HL-60 (cell line): ENCODE measurements around the gene LIN37.

Experiments
- DNase-seq, 2 experiments: peaks; one replicate each; pipeline ENCODE4 v3.0.0-alpha.2; 2010 to 2020; ENCODE audit warnings: low read depth in 1 of 2, low spot score in 1 of 2
- H3K27ac ChIP-seq: fragments of 250-450 bp; sonication (Bioruptor Pico); replicated peaks from 2 replicates; pipeline ENCODE4 v1.5.1; 2020; ENCODE audit warnings: mild to moderate bottlenecking, moderate library complexity
- H3K27me3 ChIP-seq: fragments of 250-450 bp; sonication (Bioruptor Pico); 2 replicates; pipeline ENCODE4 v1.5.1; 2021; ENCODE audit warnings: mild to moderate bottlenecking, moderate library complexity; ENCODE audit not compliant: insufficient read depth, poor library complexity, severe bottlenecking
- H3K4me3 ChIP-seq: replicated peaks from 2 replicates; pipeline ENCODE4 v1.5.1; 2011; ENCODE audit warnings: mild to moderate bottlenecking, control low read depth, low read length; ENCODE audit not compliant: insufficient read depth
- GABPA ChIP-seq: IDR thresholded peaks from 2 replicates; pipeline ENCODE4 v1.6.1; 2012; ENCODE audit warnings: low read depth
- POLR2AphosphoS5 ChIP-seq: IDR thresholded peaks from 2 replicates; pipeline ENCODE4 v1.6.1; 2012; ENCODE audit warnings: low read depth
- SPI1 ChIP-seq: IDR thresholded peaks from 2 replicates; pipeline ENCODE4 v1.6.1; 2012; ENCODE audit warnings: low read depth, mild to moderate bottlenecking, borderline replicate concordance
- TF ChIP-seq, protein P1 (sequence below): IDR thresholded peaks from 2 replicates; pipeline ENCODE4 v1.6.1; 2012; ENCODE audit warnings: low read depth; ENCODE audit not compliant: insufficient replicate concordance
- TF ChIP-seq, protein P2 (sequence below): IDR thresholded peaks from one replicate; pipeline ENCODE4 v1.5.1; 2011; ENCODE audit warnings: low read length, control low read depth, inconsistent platforms; ENCODE audit not compliant: insufficient read depth

The LIN37 gene

DNA sequence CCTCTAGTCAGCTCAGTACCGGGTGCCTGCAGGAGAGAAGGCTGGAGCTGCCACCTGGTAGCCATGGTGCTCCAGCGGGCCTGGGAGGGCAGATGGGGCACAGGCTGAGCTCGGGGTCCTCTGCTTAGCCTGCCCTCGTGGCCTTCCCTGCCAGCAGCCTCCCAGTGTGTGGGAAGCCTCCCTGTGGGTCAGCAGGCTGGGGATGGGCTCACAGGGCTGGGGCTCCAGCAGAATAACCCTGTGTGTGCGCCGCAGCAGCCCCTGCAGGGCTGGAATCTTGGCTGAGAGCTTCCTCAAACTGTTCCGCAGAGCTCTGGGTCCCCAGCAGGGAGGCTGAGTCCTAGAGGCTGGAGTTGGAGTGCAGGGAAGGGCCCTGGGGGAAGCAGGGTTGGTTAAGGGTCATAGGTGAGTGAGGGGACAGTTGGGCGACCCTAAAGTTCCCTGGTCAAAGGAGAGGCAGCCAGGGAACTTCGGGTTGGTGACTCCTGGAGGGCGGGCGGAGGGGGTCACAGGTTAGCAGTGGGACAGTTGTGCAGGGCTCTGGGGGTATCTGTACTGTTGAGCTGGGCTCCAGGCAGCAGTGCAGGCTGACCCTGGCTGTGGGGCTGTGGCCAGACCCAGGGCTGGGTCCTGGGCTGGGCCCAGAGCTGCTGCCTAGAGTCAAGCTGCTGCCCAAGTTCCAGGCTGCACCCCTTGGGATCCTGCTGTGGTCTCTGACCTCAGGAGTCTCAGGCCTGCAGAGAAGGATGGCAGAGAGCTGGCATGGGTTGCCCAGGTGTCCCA lies 41.0 kb downstream of the LIN37 start:
- Histone ChIP-seq H3K27ac (no peak overlapping the region), H3K4me3 (no peak overlapping the region), H3K27me3 (no peaks in the 10 kb centered on the region)
- no peak for TF ChIP-seq SPI1
- no peak for DNase-seq

DNA sequence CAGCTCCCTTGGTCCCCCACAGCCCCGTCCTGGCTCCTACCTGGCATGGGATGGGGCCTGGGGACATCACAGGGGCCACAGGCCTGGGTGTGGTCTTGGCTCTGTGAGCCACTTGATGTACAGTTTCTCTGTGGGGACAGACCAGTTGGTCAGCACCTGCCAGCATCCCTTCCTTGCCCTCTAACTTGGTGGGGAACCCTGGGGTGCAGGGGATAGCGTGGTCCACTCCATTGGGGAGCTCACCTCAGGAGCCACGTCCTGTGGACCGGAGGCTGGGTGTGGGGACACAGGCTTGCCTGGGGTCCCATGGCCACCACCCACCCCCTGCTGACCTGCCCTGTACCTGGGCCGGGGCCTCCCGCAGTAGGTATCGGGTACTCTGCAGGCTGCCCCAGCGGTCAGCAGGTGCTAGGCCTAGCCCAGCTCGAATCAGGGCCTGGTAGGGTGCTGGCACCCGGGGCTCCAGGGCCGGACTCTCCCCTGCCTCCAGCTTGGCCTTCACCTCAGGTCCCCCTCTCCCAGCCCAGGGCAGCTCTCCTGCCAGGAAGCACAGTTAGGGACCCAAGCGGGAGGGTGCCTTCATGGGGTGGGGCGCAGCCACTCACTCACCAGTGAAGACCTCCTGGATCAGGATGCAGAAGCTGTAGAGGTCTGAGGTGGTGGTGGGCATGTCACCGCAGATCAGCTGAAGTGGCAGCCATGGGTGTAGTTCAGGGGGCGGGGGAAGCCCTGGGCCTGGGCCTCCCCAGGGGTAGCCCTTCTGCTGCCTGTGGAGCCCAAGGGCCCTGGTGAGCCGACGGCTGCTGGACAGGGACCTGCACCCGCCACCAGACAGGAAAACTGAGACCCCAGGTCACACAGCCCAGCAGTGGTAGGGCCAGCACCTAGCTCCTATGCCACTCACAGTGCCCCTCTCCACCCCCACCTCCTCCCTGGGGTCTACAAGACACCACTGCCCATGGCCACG lies 41.9 kb downstream of the LIN37 start:
- DNase-seq: no peak
- TF ChIP-seq, protein P1, sequence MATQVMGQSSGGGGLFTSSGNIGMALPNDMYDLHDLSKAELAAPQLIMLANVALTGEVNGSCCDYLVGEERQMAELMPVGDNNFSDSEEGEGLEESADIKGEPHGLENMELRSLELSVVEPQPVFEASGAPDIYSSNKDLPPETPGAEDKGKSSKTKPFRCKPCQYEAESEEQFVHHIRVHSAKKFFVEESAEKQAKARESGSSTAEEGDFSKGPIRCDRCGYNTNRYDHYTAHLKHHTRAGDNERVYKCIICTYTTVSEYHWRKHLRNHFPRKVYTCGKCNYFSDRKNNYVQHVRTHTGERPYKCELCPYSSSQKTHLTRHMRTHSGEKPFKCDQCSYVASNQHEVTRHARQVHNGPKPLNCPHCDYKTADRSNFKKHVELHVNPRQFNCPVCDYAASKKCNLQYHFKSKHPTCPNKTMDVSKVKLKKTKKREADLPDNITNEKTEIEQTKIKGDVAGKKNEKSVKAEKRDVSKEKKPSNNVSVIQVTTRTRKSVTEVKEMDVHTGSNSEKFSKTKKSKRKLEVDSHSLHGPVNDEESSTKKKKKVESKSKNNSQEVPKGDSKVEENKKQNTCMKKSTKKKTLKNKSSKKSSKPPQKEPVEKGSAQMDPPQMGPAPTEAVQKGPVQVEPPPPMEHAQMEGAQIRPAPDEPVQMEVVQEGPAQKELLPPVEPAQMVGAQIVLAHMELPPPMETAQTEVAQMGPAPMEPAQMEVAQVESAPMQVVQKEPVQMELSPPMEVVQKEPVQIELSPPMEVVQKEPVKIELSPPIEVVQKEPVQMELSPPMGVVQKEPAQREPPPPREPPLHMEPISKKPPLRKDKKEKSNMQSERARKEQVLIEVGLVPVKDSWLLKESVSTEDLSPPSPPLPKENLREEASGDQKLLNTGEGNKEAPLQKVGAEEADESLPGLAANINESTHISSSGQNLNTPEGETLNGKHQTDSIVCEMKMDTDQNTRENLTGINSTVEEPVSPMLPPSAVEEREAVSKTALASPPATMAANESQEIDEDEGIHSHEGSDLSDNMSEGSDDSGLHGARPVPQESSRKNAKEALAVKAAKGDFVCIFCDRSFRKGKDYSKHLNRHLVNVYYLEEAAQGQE: no peak
- TF ChIP-seq POLR2AphosphoS5: no peak
- TF ChIP-seq, protein P2, sequence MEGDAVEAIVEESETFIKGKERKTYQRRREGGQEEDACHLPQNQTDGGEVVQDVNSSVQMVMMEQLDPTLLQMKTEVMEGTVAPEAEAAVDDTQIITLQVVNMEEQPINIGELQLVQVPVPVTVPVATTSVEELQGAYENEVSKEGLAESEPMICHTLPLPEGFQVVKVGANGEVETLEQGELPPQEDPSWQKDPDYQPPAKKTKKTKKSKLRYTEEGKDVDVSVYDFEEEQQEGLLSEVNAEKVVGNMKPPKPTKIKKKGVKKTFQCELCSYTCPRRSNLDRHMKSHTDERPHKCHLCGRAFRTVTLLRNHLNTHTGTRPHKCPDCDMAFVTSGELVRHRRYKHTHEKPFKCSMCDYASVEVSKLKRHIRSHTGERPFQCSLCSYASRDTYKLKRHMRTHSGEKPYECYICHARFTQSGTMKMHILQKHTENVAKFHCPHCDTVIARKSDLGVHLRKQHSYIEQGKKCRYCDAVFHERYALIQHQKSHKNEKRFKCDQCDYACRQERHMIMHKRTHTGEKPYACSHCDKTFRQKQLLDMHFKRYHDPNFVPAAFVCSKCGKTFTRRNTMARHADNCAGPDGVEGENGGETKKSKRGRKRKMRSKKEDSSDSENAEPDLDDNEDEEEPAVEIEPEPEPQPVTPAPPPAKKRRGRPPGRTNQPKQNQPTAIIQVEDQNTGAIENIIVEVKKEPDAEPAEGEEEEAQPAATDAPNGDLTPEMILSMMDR: no peak
- TF ChIP-seq GABPA: no peak
- no peak for TF ChIP-seq SPI1
- Histone ChIP-seq H3K27ac (no peak overlapping the region), H3K4me3 (no peak overlapping the region), H3K27me3 (no peaks in the 10 kb centered on the region)

DNA sequence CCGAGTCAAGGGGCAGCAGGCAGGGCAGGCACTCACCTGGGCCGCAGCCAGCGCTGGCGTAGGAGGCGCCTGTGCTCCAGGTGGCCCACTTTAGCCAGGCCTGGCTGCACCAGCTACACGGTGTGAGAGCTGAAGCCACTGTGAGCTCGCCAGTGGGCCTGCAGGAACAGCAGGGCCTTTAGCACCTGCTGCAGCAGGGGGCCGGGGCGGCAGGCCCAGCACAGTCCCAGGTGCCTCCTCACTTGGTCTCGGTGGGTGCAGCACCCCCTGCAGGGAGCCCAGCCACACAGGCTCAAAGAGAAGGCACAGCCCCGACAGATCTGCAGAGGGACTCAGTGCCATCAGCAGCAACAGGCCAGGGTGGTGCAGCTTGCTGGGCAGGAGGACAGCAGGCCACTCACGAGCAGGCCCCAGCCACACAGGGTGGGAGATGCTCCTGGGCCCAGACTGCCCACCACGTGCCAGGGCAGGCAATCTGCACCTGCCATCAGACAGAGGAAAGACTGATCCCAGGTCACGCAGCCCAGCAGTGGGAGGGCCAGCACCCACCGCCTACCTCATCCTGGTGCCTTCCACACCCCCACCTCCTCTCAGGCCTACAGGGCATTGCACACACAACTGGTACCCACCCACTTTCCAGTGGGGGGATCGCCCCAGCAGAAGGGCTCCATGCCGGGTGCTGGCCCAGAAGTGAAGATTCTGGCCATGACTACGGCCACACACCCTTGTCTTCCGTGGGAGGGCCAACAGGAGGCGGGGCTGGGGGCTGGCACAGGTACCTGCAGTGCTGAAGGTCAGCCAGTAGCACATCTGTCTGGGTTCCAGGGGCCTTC lies 42.8 kb downstream of the LIN37 start:
- Histone ChIP-seq H3K27me3 (no peaks in the 10 kb centered on the region), H3K4me3 (no peak overlapping the region), H3K27ac (no peak overlapping the region)
- DNase-seq: no peak
- no peak for TF ChIP-seq SPI1
- no peak for TF ChIP-seq POLR2AphosphoS5
- no peak for TF ChIP-seq GABPA
- TF ChIP-seq, protein P2: no peak
- TF ChIP-seq, protein P1: no peak
